GM18909 (cell line): ENCODE measurements around the gene MUL1.

Source experiments
- ATAC-seq: cut with Tn5 transposase; IDR thresholded peaks from one replicate; pipeline ENCODE4 v1.9.1; 2021; ENCODE audit warnings: mild to moderate bottlenecking; ENCODE audit not compliant: unreplicated experiment, poor library complexity

The MUL1 gene

GRCh38 chr1:20472860-20473711 lies 34.9 kb downstream of the MUL1 start:
- no peak for ATAC-seq

GRCh38 chr1:20472121-20472520 lies 35.8 kb downstream of the MUL1 start:
- ATAC-seq = no peak

GRCh38 chr1:20470194-20470593 lies 37.8 kb downstream of the MUL1 start:
- ATAC-seq = no peak

GRCh38 chr1:20469406-20470076 lies 38.4 kb downstream of the MUL1 start:
- ATAC-seq = no peak

GRCh38 chr1:20466273-20466672 lies 41.7 kb downstream of the MUL1 start:
- ATAC-seq = no peak

- ATAC-seq = no peak
Observed at GRCh38 chr1:20465187-20465586, 42.8 kb downstream of the MUL1 start.

GRCh38 chr1:20463502-20463901 lies 44.4 kb downstream of the MUL1 start:
- ATAC-seq = no peak

- ATAC-seq = no peak
Observed at GRCh38 chr1:20462397-20462796, 45.6 kb downstream of the MUL1 start.

- ATAC-seq = no peak
Observed at GRCh38 chr1:20458717-20459116, 49.2 kb downstream of the MUL1 start.

- ATAC-seq = no peak
Observed at GRCh38 chr1:20454004-20454403, 53.9 kb downstream of the MUL1 start.

GRCh38 chr1:20449735-20450311 lies 58.1 kb downstream of the MUL1 start:
- ATAC-seq = no peak
